OCI-LY7 (cell line): Measurements from ENCODE around the gene POLR2H. TPM values are rescaled to one million over a fixed set of nuclear protein-coding genes. Genes with fewer than 3 reads are reported as not detected.

ENCODE experiments used
- BruUV-seq: library from RNA; stranded (reverse); fragments of 400-500 nt; replicated peaks from 2 replicates; lab custom pipeline; 2021; lab: Mats Ljungman, UMichigan
- CTCF ChIA-PET: fragments of 300-600 bp; sonication (Branson Sonifier 250); formaldehyde crosslinking; loops from one replicate; lab custom pipeline; 2022; ENCODE audit warnings: antibody characterized with exemption; ENCODE audit not compliant: unreplicated experiment; lab: Charles Lee
- POLR2A ChIA-PET: fragments of 300-600 bp; sonication (Branson Sonifier 250); formaldehyde crosslinking; loops from one replicate; lab custom pipeline; 2022; ENCODE audit warnings: antibody characterized with exemption; lab: Charles Lee
- DNase-seq: peaks from one replicate; pipeline ENCODE4 v3.0.0-alpha.2; 2015; ENCODE audit warnings: low spot score
- H2AFZ ChIP-seq: fragments of 200-600 bp; sonication (generic), shearing (Covaris generic); 2 replicates; pipeline ENCODE4 v1.6.1; 2014; ENCODE audit warnings: mild to moderate bottlenecking, antibody characterized with exemption, low read length, moderate library complexity
- H3K27ac ChIP-seq: fragments of 200-600 bp; sonication (generic); 2 replicates; pipeline ENCODE4 v1.5.1; 2014; ENCODE audit warnings: mixed run types, low read depth, mild to moderate bottlenecking, moderate library complexity, low read length, inconsistent platforms; ENCODE audit not compliant: poor library complexity, severe bottlenecking
- H3K36me3 ChIP-seq: fragments of 200-600 bp; sonication (generic); 2 replicates; pipeline ENCODE4 v1.6.1; 2014; ENCODE audit warnings: mild to moderate bottlenecking, antibody characterized with exemption, low read length, moderate library complexity, mixed read lengths; ENCODE audit not compliant: insufficient read depth
- H3K4me1 ChIP-seq: fragments of 200-600 bp; sonication (generic); 2 replicates; pipeline ENCODE4 v1.5.1; 2014; ENCODE audit warnings: mild to moderate bottlenecking, low read length; ENCODE audit not compliant: insufficient read depth, poor library complexity, severe bottlenecking
- H3K4me2 ChIP-seq: fragments of 200-600 bp; sonication (generic); 2 replicates; pipeline ENCODE4 v1.6.1; 2014; ENCODE audit warnings: mild to moderate bottlenecking, low read length
- H3K4me3 ChIP-seq: fragments of 200-600 bp; sonication (generic); 2 replicates; pipeline ENCODE4 v1.5.1; 2014; ENCODE audit warnings: mild to moderate bottlenecking, low read depth, low read length; ENCODE audit not compliant: poor library complexity, severe bottlenecking
- H3K79me2 ChIP-seq: fragments of 200-600 bp; sonication (generic); 2 replicates; pipeline ENCODE4 v1.6.1; 2016; ENCODE audit warnings: low read depth, mild to moderate bottlenecking, low read length, moderate library complexity, mixed read lengths; ENCODE audit not compliant: insufficient read depth
- H3K9me2 ChIP-seq: fragments of 200-600 bp; sonication (generic); 2 replicates; pipeline ENCODE4 v1.6.1; 2016; ENCODE audit warnings: mild to moderate bottlenecking, low read length, mixed read lengths; ENCODE audit not compliant: insufficient read depth
- H3K9me3 ChIP-seq: fragments of 200-600 bp; sonication (generic); 2 replicates; pipeline ENCODE4 v1.6.1; 2014; ENCODE audit warnings: mild to moderate bottlenecking, mixed run types, low read length, mixed read lengths
- H4K20me1 ChIP-seq: fragments of 200-600 bp; sonication (generic); 2 replicates; pipeline ENCODE4 v1.6.1; 2014; ENCODE audit warnings: mild to moderate bottlenecking, antibody characterized with exemption, low read length, moderate library complexity, mixed read lengths; ENCODE audit not compliant: insufficient read depth
- CTCF ChIP-seq: fragments of 200-600 bp; sonication (generic); conservative IDR thresholded peaks from 2 replicates; pipeline ENCODE4 v1.5.1; 2014; ENCODE audit warnings: mild to moderate bottlenecking, antibody characterized with exemption, low read length, moderate library complexity, mixed read lengths
- EZH2phosphoT487 ChIP-seq: fragments of 200-600 bp; sonication (generic); IDR thresholded peaks from 2 replicates; pipeline ENCODE4 v1.6.1; 2018; ENCODE audit warnings: low read depth, borderline replicate concordance, mild to moderate bottlenecking, mixed run types, antibody characterized with exemption, low read length, moderate library complexity, mixed read lengths
- intact Hi-C: fragments of 100-400 bp; cut with micrococcal nuclease; formaldehyde crosslinking; loops from one replicate; pipeline ENCODE4 v1.10.0; 2022; ENCODE audit not compliant: unreplicated experiment
- total RNA-seq, 2 experiments: library from RNA; depleted of rRNA in 1 of 2; stranded (reverse); fragments of >200 nt in 1 of 2; shearing (Covaris generic) in 1 of 2; gene quantifications; 2 replicates each; pipeline ENCODE4 v1.2.3, GENCODE V29; 2014 to 2022

POLR2H gene
- total RNA-seq, 2 experiments from 2014 or later = 80.1 to 85.8 TPM

GRCh38 chr3:184314700-184315542, 46.6 kb upstream of the POLR2H start:
- BruUV-seq = no TSS peak
- Histone ChIP-seq H2AFZ (no peak overlapping the region), H3K4me2 (peak overlapping the region; percentile 100), H3K9me3 (no peaks in the 10 kb centered on the region), H3K27ac (peak overlapping the region; percentile 62), H3K79me2 (peaks cover 51% of the 10 kb centered on the region), H3K9me2 (no peaks in the 10 kb centered on the region), H3K36me3 (peaks cover 56% of the 10 kb centered on the region), H3K4me3 (peak overlapping the region; percentile 97), H3K4me1 (peaks cover 25% of the 10 kb centered on the region), H4K20me1 (peaks cover 33% of the 10 kb centered on the region)
- peak; percentile 52 for DNase-seq
- TF ChIP-seq EZH2phosphoT487 (no peak), CTCF (no peak)
- POLR2A ChIA-PET = no interaction called here
- CTCF ChIA-PET = interaction anchor here (0.6 kb wide), 1 partner anchor 70 kb away, joined by 3 read pairs; no protein-coding TSS in a partner anchor
- intact Hi-C loops = loop anchor here (1.0 to 5.0 kb wide), 3 partner anchors 16 to 158 kb away; partner anchors contain the start of genes DVL3 and PSMD2

- ChIA-PET POLR2A (interaction anchor here (0.6 to 1.4 kb wide), 2 partner anchors 66 to 607 kb away, joined by 3 read pairs; partner anchors contain the start of gene EEF1AKMT4), CTCF (interaction anchor here (0.5 kb wide), 1 partner anchor 10 kb away, joined by 3 read pairs; no protein-coding TSS in a partner anchor)
- H3K4me1 ChIP-seq = peaks cover 25% of the 10 kb centered on the region
- BruUV-seq = no TSS peak
- no peaks in the 10 kb centered on the region for H3K9me2 ChIP-seq
- peaks cover 58% of the 10 kb centered on the region for H3K36me3 ChIP-seq
- H2AFZ ChIP-seq = no peak overlapping the region
- H4K20me1 ChIP-seq = peaks cover 34% of the 10 kb centered on the region
- DNase-seq = no peak
- H3K4me3 ChIP-seq = peak overlapping the region; percentile 97
- H3K4me2 ChIP-seq = peak overlapping the region; percentile 100
- H3K9me3 ChIP-seq = no peaks in the 10 kb centered on the region
- peak overlapping the region; percentile 62 for H3K27ac ChIP-seq
- intact Hi-C loops = no loop called here
- H3K79me2 ChIP-seq = peaks cover 51% of the 10 kb centered on the region
- no peak for TF ChIP-seq CTCF
- TF ChIP-seq EZH2phosphoT487 = no peak
Measured at GRCh38 chr3:184315543-184315867, 46.0 kb upstream of the POLR2H start.
